SH-SY5Y (cell line): Measurements from ENCODE around the gene CBY2.

ENCODE experiments used
- GATA2 ChIP-seq: IDR thresholded peaks from 2 replicates; pipeline ENCODE4 v1.6.1; 2011; ENCODE audit warnings: mild to moderate bottlenecking, low read depth, low read length
- GATA3 ChIP-seq: IDR thresholded peaks from 2 replicates; pipeline ENCODE4 v1.6.1; 2011; ENCODE audit warnings: low read depth, mild to moderate bottlenecking, low read length, moderate library complexity

DNA sequence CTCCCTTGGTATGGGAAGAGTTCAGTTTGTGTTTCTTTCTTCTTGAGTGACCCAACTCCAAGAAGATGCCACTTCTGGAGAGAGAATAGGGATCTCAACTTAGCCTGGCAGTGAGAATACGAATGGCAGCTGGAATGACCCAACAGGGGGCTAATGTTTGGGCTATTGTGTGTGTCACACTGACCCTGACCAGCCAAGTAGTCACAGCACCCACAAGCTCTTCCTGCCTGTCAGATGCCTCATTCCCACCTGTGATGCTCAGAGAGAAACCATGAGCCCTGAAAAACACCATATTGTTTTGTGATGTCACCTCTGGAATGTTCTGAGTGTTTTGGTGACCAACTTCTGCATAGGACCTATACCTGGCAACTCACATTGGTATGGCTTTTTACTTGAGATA lies at the start of gene CBY2:
- TF ChIP-seq GATA2 (no peak), GATA3 (no peak)
